CD8-positive, alpha-beta memory T cell (primary cell): ENCODE measurements around the gene ALPG. TPM values are rescaled to one million over a fixed set of nuclear protein-coding genes. Genes with fewer than 3 reads are reported as not detected.
A peak's percentile ranks its signal among the peaks of the same experiment; 100 is the strongest.

ENCODE experiments used
- CTCF ChIA-PET: fragments of 350-600 bp; sonication (Branson Sonifier 250); formaldehyde crosslinking; loops from one replicate; lab custom pipeline; 2021; ENCODE audit warnings: antibody characterized with exemption; lab: Charles Lee
- POLR2A ChIA-PET: fragments of 350-600 bp; sonication (Branson Sonifier 250); formaldehyde crosslinking; loops from one replicate; lab custom pipeline; 2021; ENCODE audit warnings: antibody characterized with exemption; lab: Charles Lee
- DNase-seq, 5 donors: peaks; one replicate each; pipeline versions ENCODE4 v3.0.0 to v3.0.0-alpha.2; 2020 to 2022; ENCODE audit warnings: mixed read lengths in 1 of 5
- H3K27ac ChIP-seq: one replicate; pipeline ENCODE4 v1.7.0; 2013; ENCODE audit warnings: low read depth, mild to moderate bottlenecking, low read length, moderate library complexity
- H3K27me3 ChIP-seq: 2 replicates; pipeline ENCODE4 v1.7.0; 2013; ENCODE audit warnings: low read length, mild to moderate bottlenecking; ENCODE audit not compliant: insufficient read depth, poor library complexity, severe bottlenecking
- H3K36me3 ChIP-seq: 2 replicates; pipeline ENCODE4 v1.7.0; 2013; ENCODE audit warnings: mild to moderate bottlenecking, low read length, moderate library complexity; ENCODE audit not compliant: insufficient read depth
- H3K4me1 ChIP-seq: 2 replicates; pipeline ENCODE4 v1.7.0; 2013; ENCODE audit warnings: mild to moderate bottlenecking, low read length, moderate library complexity; ENCODE audit not compliant: insufficient read depth
- H3K4me3 ChIP-seq: 2 replicates; pipeline ENCODE4 v1.7.0; 2013; ENCODE audit warnings: mild to moderate bottlenecking, low read length
- H3K9me3 ChIP-seq: 2 replicates; pipeline ENCODE4 v1.7.0; 2013; ENCODE audit warnings: mild to moderate bottlenecking, low read length
- H3K27ac Mint-ChIP-seq, 8 donors: one replicate each; pipeline ENCODE4 v1.8.0; 2020 to 2021; ENCODE audit warnings: mixed read lengths in 8 of 8, mild to moderate bottlenecking in 6 of 8, inconsistent platforms in 3 of 8, moderate library complexity in 3 of 8
- H3K27me3 Mint-ChIP-seq, 2 donors: one replicate each; pipeline ENCODE4 v1.8.0; 2020 to 2021; ENCODE audit warnings: mixed read lengths in 2 of 2, mild to moderate bottlenecking in 1 of 2, moderate library complexity in 1 of 2
- H3K36me3 Mint-ChIP-seq, 3 donors: one replicate each; pipeline ENCODE4 v1.8.0; 2020 to 2021; ENCODE audit warnings: mixed read lengths in 3 of 3, inconsistent platforms in 1 of 3, mild to moderate bottlenecking in 1 of 3
- H3K4me1 Mint-ChIP-seq, 3 donors: one replicate each; pipeline ENCODE4 v1.8.0; 2020 to 2021; ENCODE audit warnings: mixed read lengths in 3 of 3, inconsistent platforms in 1 of 3, mild to moderate bottlenecking in 1 of 3
- H3K4me3 Mint-ChIP-seq, 7 donors: one replicate each; pipeline ENCODE4 v1.8.0; 2020 to 2021; ENCODE audit warnings: mixed read lengths in 7 of 7, mild to moderate bottlenecking in 6 of 7, moderate library complexity in 4 of 7, inconsistent platforms in 2 of 7
- H3K9me3 Mint-ChIP-seq, 5 donors: one replicate each; pipeline ENCODE4 v1.8.0; 2020 to 2022; ENCODE audit warnings: mixed read lengths in 5 of 5, mild to moderate bottlenecking in 3 of 5, moderate library complexity in 2 of 5, inconsistent platforms in 1 of 5
- polyA plus RNA-seq: library from polyadenylated mRNA; unstranded; fragments of 300-500 nt; fragmentation: Illumina TruSeq; gene quantifications from one replicate; pipeline ENCODE4 v1.2.3, GENCODE V29; 2021
- total RNA-seq, 2 experiments: library from RNA; stranded (reverse); gene quantifications; one replicate each; pipeline ENCODE4 v1.2.3, GENCODE V29; 2021

Gene ALPG
- total and polyA plus RNA-seq, 3 experiments from 2014 or later: not detected

DNA sequence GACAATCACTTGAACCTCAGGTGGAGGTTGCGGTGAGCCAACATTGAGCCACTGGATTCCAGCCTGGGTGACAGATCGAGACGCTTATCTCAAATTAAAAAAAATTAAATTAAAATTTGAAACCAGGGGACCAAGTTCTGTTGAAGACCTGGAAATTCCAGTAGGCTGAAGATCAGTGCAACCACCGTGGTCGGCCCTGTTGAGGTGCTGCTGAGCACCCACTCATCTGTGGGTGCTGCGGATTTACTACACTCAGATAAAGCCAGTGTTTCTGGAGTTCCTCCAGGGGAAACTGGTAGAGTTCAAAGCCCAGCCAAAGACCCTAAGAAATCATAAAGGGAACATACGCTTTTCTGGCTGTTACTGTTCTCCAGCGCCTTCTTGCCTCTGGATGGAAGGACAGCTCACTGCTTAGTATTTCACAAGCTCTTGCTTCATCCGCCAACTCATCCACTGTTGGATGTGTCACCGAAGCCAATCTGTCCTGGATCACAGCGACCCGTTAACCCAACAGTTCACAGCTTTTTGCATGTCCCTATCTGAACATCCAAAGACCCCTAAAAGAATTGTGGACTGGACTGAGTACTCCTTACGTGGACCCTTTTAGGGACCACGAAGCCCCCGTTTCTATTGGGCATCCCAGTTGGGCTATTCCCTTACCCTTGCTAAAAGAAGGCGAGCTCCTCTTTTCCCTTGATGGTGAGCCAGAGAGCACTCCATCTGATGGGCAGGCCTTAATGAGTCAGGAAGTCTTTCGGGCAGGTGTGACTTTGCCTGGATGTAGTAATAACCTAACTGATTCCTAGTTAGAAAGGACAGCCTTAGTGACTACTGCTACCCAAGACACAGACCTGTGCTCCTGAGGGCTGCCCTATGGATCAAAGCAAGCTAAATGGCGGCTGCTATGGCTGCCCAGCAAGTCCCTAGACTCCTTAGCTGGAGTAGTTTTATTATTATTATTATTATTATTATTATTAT is 34.1 kb upstream of the ALPG start:
- POLR2A ChIA-PET: no interaction called here
- no peaks in the 10 kb centered on the region for H3K27me3 ChIP-seq
- Mint-ChIP-seq H3K4me1 (no peaks in the 10 kb centered on the region), H3K4me3 (no peak overlapping the region), H3K27me3 (no peaks in the 10 kb centered on the region), H3K27ac (no peak overlapping the region), H3K9me3 (no peaks in the 10 kb centered on the region), H3K36me3 (peaks cover 0 to 2% (median 0%) of the 10 kb centered on the region in 3 donors)
- H3K9me3 ChIP-seq: no peaks in the 10 kb centered on the region
- no peaks in the 10 kb centered on the region for H3K4me1 ChIP-seq
- DNase-seq: no peak
- H3K4me3 ChIP-seq: no peak overlapping the region
- H3K27ac ChIP-seq: no peak overlapping the region
- H3K36me3 ChIP-seq: no peaks in the 10 kb centered on the region
- CTCF ChIA-PET: no interaction called here

DNA sequence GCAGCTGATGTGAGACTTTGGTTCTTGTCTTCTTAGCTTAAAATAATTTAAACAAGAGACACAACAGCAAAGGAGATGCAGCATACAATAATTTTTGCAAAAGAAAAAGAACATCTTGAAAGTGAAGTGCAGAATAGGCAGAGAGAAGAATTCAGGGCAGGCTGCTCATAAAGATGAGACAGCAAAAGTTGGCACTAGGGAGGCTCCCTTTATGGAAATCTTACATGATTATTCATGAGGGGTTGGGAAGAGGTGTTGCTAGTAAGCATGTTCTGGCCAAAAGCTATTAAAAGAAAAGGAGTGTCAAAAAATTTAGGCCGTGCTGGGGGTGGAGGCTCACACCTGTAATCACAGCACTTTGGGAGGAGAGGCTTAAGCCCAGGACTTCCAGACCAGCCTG is 32.3 kb upstream of the ALPG start:
- no peak overlapping the region for H3K4me3 Mint-ChIP-seq
- peaks cover 0 to 2% (median 0%) of the 10 kb centered on the region in 3 donors for H3K36me3 Mint-ChIP-seq
- Histone ChIP-seq H3K4me1 (no peaks in the 10 kb centered on the region), H3K27ac (no peak overlapping the region), H3K4me3 (no peak overlapping the region), H3K36me3 (no peaks in the 10 kb centered on the region), H3K9me3 (no peaks in the 10 kb centered on the region), H3K27me3 (no peaks in the 10 kb centered on the region)
- peaks cover 0 to 4% of the 10 kb centered on the region in 2 donors for H3K27me3 Mint-ChIP-seq
- H3K4me1 Mint-ChIP-seq: no peaks in the 10 kb centered on the region
- H3K9me3 Mint-ChIP-seq: no peaks in the 10 kb centered on the region
- ChIA-PET POLR2A (interaction anchor here (0.5 to 0.6 kb wide), 2 partner anchors 249 to 380 kb away, joined by 3 to 8 read pairs; no protein-coding TSS in a partner anchor), CTCF (no interaction called here)
- no peak for DNase-seq
- peak overlapping the region in 1 of 8 donors; percentile 92 for H3K27ac Mint-ChIP-seq

DNA sequence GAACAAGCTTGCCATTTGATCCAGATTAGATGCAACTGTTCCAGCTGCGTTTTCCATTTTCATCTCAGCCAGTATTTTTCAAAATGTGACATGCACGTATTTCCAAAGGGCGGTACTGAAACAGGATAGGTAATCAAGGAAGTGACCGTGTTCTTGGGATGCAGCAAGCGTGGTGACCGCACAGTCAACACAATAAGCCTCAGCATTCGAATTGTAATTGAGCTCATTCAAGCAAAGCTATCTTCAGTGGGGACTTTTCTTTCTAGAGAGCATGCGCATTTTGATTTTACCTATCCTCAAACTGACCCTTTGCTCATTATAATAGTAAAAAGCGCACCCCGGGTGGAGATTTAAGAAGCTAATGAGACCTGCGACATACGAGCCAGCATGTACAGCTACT is 31.5 kb upstream of the ALPG start:
- H3K4me1 ChIP-seq: no peaks in the 10 kb centered on the region
- H3K36me3 ChIP-seq: no peaks in the 10 kb centered on the region
- no peak overlapping the region for H3K27ac ChIP-seq
- no peaks in the 10 kb centered on the region for H3K9me3 ChIP-seq
- DNase-seq: no peak
- no peak overlapping the region for H3K4me3 Mint-ChIP-seq
- no peak overlapping the region for H3K4me3 ChIP-seq
- H3K27ac Mint-ChIP-seq: no peak overlapping the region
- peaks cover 0 to 7% of the 10 kb centered on the region in 2 donors for H3K27me3 Mint-ChIP-seq
- H3K36me3 Mint-ChIP-seq: peaks cover 0 to 2% (median 0%) of the 10 kb centered on the region in 3 donors
- ChIA-PET CTCF (no interaction called here), POLR2A (no interaction called here)
- H3K4me1 Mint-ChIP-seq: no peaks in the 10 kb centered on the region
- no peaks in the 10 kb centered on the region for H3K27me3 ChIP-seq
- no peaks in the 10 kb centered on the region for H3K9me3 Mint-ChIP-seq

DNA sequence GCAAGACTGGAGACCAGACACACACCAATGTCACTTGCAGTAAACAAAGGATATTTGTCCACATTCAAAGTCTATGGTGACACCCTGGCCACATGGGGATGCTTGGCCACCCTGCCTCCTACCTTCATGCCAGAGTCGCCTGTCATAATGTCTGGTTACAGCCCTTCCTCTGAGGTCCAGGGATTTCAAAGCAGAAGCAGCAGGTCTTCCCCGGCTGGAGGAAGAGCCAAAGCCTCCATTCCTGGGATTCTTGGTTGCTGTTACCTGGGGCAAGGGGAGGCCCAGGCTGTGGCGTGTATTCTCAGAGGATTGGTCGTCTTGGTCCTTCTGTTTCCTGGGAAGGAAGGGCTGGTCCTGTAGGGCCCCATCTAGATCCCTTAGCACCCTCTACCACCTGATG is 30.4 kb upstream of the ALPG start:
- H3K27ac Mint-ChIP-seq: no peak overlapping the region
- H3K9me3 ChIP-seq: no peaks in the 10 kb centered on the region
- CTCF ChIA-PET: interaction anchor here (0.8 kb wide), 1 partner anchor 12 kb away, joined by 3 read pairs; no protein-coding TSS in a partner anchor
- H3K4me3 ChIP-seq: no peak overlapping the region
- H3K27me3 Mint-ChIP-seq: peaks cover 0 to 7% of the 10 kb centered on the region in 2 donors
- H3K36me3 Mint-ChIP-seq: peaks cover 0 to 2% (median 0%) of the 10 kb centered on the region in 3 donors
- H3K4me3 Mint-ChIP-seq: no peak overlapping the region
- no peak overlapping the region for H3K27ac ChIP-seq
- H3K27me3 ChIP-seq: no peaks in the 10 kb centered on the region
- H3K9me3 Mint-ChIP-seq: no peaks in the 10 kb centered on the region
- no peaks in the 10 kb centered on the region for H3K36me3 ChIP-seq
- no peaks in the 10 kb centered on the region for H3K4me1 Mint-ChIP-seq
- no peak for DNase-seq
- POLR2A ChIA-PET: no interaction called here
- H3K4me1 ChIP-seq: no peaks in the 10 kb centered on the region

DNA sequence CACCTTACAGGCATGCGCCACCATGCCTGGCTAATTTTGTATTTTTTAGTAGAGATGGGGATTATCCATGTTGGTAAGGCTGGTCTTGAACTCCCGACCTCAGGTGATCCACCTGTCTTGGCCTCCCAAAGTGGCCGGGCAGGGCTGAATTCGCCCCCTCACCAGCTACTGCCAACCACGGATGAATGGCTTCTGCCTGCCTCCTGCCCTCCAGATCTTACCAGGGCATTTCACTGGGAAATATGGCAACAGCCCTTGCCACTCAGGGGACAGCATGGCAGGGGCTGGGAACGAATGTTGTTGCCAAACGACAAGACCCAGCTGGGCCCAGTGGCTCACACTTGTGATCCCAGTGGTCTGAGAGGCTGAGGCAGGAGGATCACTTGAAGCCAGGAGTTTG is 29.9 kb upstream of the ALPG start:
- H3K4me3 Mint-ChIP-seq: no peak overlapping the region
- H3K36me3 Mint-ChIP-seq: peaks cover 0 to 2% (median 0%) of the 10 kb centered on the region in 3 donors
- H3K9me3 ChIP-seq: no peaks in the 10 kb centered on the region
- H3K36me3 ChIP-seq: no peaks in the 10 kb centered on the region
- H3K27me3 Mint-ChIP-seq: peaks cover 1 to 8% of the 10 kb centered on the region in 2 donors
- H3K9me3 Mint-ChIP-seq: no peaks in the 10 kb centered on the region
- ChIA-PET POLR2A (no interaction called here), CTCF (interaction anchor here (0.8 kb wide), 1 partner anchor 12 kb away, joined by 3 read pairs; no protein-coding TSS in a partner anchor)
- DNase-seq: no peak
- no peaks in the 10 kb centered on the region for H3K4me1 Mint-ChIP-seq
- H3K27me3 ChIP-seq: no peaks in the 10 kb centered on the region
- H3K27ac Mint-ChIP-seq: no peak overlapping the region
- no peak overlapping the region for H3K27ac ChIP-seq
- no peak overlapping the region for H3K4me3 ChIP-seq
- H3K4me1 ChIP-seq: no peaks in the 10 kb centered on the region

DNA sequence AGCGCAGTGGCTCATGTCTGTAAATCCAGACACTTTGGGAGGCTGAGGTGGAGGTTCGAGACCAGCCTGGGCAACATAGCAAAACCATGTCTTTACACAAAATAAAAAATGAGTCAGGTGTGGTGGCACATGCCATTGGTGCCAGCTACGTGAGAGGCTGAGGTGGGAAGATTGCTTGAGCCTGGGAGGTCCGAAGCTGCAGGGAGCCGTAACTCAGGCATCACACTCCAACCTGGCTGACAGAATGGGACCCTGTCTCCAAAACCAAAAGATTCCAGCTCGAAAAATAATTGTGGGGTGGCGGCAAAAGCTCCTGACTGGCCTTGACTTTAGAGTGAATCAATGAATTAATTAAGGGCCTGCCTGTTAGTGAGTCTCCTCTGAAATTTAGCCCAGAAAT is 29.3 kb upstream of the ALPG start:
- H3K36me3 Mint-ChIP-seq: peaks cover 0 to 2% (median 0%) of the 10 kb centered on the region in 3 donors
- H3K27me3 ChIP-seq: no peaks in the 10 kb centered on the region
- no peak overlapping the region for H3K27ac Mint-ChIP-seq
- H3K27ac ChIP-seq: no peak overlapping the region
- H3K4me3 Mint-ChIP-seq: no peak overlapping the region
- H3K36me3 ChIP-seq: no peaks in the 10 kb centered on the region
- H3K27me3 Mint-ChIP-seq: peaks cover 5 to 14% of the 10 kb centered on the region in 2 donors
- H3K9me3 Mint-ChIP-seq: no peaks in the 10 kb centered on the region
- no peaks in the 10 kb centered on the region for H3K4me1 Mint-ChIP-seq
- CTCF ChIA-PET: interaction anchor here (0.5 to 0.8 kb wide), 2 partner anchors 13 to 279 kb away, joined by 3 read pairs; no protein-coding TSS in a partner anchor
- no peak for DNase-seq
- POLR2A ChIA-PET: no interaction called here
- H3K4me3 ChIP-seq: no peak overlapping the region
- H3K4me1 ChIP-seq: no peaks in the 10 kb centered on the region
- no peaks in the 10 kb centered on the region for H3K9me3 ChIP-seq

DNA sequence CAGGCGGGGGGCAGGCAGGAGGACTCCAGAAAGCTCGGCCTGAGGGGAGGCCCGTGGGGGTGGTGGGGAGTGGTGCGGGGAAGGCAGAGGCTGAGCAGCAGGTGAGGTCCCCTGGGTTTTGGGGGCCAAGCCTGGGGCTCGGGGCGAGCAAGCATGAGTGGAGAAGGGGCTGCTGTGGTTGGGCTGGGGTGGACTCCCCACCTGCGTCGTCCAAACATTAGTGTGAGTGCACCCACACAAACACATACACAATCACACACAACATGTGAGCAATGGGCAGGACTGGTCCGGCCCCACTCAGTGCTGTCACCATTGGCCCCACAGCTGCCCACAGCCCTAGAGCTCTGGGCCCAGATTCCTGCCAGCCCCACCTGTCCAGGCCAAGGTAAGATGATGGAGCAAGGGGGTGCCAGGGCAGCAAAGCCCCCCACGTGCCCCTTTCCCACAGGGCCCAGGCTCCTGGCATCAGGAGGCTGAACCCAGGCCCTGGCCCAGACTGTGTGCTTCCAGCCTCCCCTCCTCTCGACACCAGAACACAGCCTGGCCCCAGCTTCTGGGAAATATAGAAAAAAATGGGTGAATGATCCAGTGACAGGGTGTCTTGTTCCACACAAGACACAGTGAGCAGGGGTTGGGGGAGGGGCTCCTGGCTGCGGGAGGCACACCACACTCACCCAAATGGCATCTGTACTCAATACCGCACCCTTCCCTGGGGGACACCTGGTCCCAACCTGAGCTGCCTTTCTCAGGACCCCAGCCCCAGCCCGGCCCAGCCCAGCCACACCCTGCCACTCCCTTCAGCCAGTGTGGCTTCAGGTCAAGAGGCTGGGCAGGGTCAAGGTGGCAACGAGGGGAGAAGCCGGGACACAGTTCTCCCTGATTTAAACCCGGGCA is 28.6 kb upstream of the ALPG start:
- Mint-ChIP-seq H3K4me1 (no peaks in the 10 kb centered on the region), H3K4me3 (no peak overlapping the region), H3K27ac (no peak overlapping the region), H3K27me3 (peaks cover 10 to 18% of the 10 kb centered on the region in 2 donors), H3K9me3 (no peaks in the 10 kb centered on the region), H3K36me3 (peaks cover 0 to 2% (median 0%) of the 10 kb centered on the region in 3 donors)
- Histone ChIP-seq H3K27ac (no peak overlapping the region), H3K4me1 (no peaks in the 10 kb centered on the region), H3K27me3 (no peaks in the 10 kb centered on the region), H3K36me3 (no peaks in the 10 kb centered on the region), H3K4me3 (no peak overlapping the region), H3K9me3 (no peaks in the 10 kb centered on the region)
- DNase-seq: no peak
- POLR2A ChIA-PET: no interaction called here
- CTCF ChIA-PET: interaction anchor here (0.5 kb wide), 1 partner anchor 278 kb away, joined by 3 read pairs; no protein-coding TSS in a partner anchor
